ENCODE measurements around the gene CIRBP.

The CIRBP gene

GRCh38 chr19:1321539-1321938 is 52.4 kb downstream of the CIRBP start:
- Histone ChIP-seq H3K27me3 (ENCODE audit: control insufficient read depth in 5 of 5, insufficient read depth in 4 of 5, low read length in 5 of 5) (peaks cover 15 to 50% (median 34%) of the 10 kb centered on the region in 5 donors), H3K9me3 (ENCODE audit: control insufficient read depth in 5 of 5, low read length in 5 of 5) (no peaks in the 10 kb centered on the region)

GRCh38 chr19:1322198-1322981 is 53.3 kb downstream of the CIRBP start:
- peaks cover 9 to 43% (median 27%) of the 10 kb centered on the region in 5 donors for H3K27me3 ChIP-seq (ENCODE audit: control insufficient read depth in 5 of 5, insufficient read depth in 4 of 5, low read length in 5 of 5)
- no peak overlapping the region for H3K27ac ChIP-seq (ENCODE audit: low read depth, low read length)

More at GRCh38 chr19:1321539-1321938, 52.4 kb downstream of the CIRBP start:
- H3K36me3 ChIP-seq (ENCODE audit: control insufficient read depth in 5 of 5, insufficient read depth in 5 of 5, low read length in 5 of 5): no peaks in the 10 kb centered on the region
- H3K4me3 ChIP-seq (ENCODE audit: low read depth in 1 of 5, low read length in 5 of 5): no peak overlapping the region
- no peak overlapping the region for H3K27ac ChIP-seq (ENCODE audit: low read depth, low read length)
- H3K9ac ChIP-seq (ENCODE audit: low read length in 5 of 5): no peak overlapping the region
- H3K4me1 ChIP-seq (ENCODE audit: control insufficient read depth in 5 of 5, insufficient read depth in 5 of 5, low read length in 5 of 5): peaks cover 0 to 14% (median 13%) of the 10 kb centered on the region in 5 donors

GRCh38 chr19:1324249-1324805 is 55.2 kb downstream of the CIRBP start:
- H3K4me1 ChIP-seq (ENCODE audit: control insufficient read depth in 5 of 5, insufficient read depth in 5 of 5, low read length in 5 of 5): peaks cover 0 to 13% (median 11%) of the 10 kb centered on the region in 5 donors
- H3K27me3 ChIP-seq (ENCODE audit: control insufficient read depth in 5 of 5, insufficient read depth in 4 of 5, low read length in 5 of 5): peaks cover 4 to 31% (median 13%) of the 10 kb centered on the region in 5 donors
- H3K36me3 ChIP-seq (ENCODE audit: control insufficient read depth in 5 of 5, insufficient read depth in 5 of 5, low read length in 5 of 5): no peaks in the 10 kb centered on the region
- no peak overlapping the region for H3K27ac ChIP-seq (ENCODE audit: low read depth, low read length)
- peak overlapping the region in 1 of 5 donors; percentile 56 for H3K9ac ChIP-seq (ENCODE audit: low read length in 5 of 5)
- H3K9me3 ChIP-seq (ENCODE audit: control insufficient read depth in 5 of 5, low read length in 5 of 5): no peaks in the 10 kb centered on the region
- peak overlapping the region in 2 of 5 donors; percentile 53 to 54 for H3K4me3 ChIP-seq (ENCODE audit: low read depth in 1 of 5, low read length in 5 of 5)

More at GRCh38 chr19:1322198-1322981, 53.3 kb downstream of the CIRBP start:
- peaks cover 0 to 14% (median 13%) of the 10 kb centered on the region in 5 donors for H3K4me1 ChIP-seq (ENCODE audit: control insufficient read depth in 5 of 5, insufficient read depth in 5 of 5, low read length in 5 of 5)
- H3K9ac ChIP-seq (ENCODE audit: low read length in 5 of 5): no peak overlapping the region
- H3K9me3 ChIP-seq (ENCODE audit: control insufficient read depth in 5 of 5, low read length in 5 of 5): no peaks in the 10 kb centered on the region
- no peak overlapping the region for H3K4me3 ChIP-seq (ENCODE audit: low read depth in 1 of 5, low read length in 5 of 5)
- H3K36me3 ChIP-seq (ENCODE audit: control insufficient read depth in 5 of 5, insufficient read depth in 5 of 5, low read length in 5 of 5): no peaks in the 10 kb centered on the region
